GM12892 (cell line): ENCODE results near the gene DHX35.

Experiments used
- POLR2AphosphoS5 ChIP-seq: IDR thresholded peaks from 2 replicates; pipeline ENCODE4 v1.6.1; 2011; ENCODE audit warnings: low read depth, low read length, control low read depth
- TAF1 ChIP-seq: IDR thresholded peaks from 2 replicates; pipeline ENCODE4 v1.6.1; 2011; ENCODE audit warnings: low read depth, mild to moderate bottlenecking, control low read depth, low read length, borderline replicate concordance

- TF ChIP-seq POLR2AphosphoS5 (no peak), TAF1 (no peak)
These were observed 11.0 kb downstream of the DHX35 start for GRCh38 chr20:38973107-38973506.
